ENCODE measurements around the gene SPATA18. TPM values are rescaled to one million over a fixed set of nuclear protein-coding genes. Genes with fewer than 3 reads are reported as not detected.

SPATA18 gene
- total and polyA plus RNA-seq, 4 donors = 6.6 to 56.5 (median 22.5) TPM

DNA sequence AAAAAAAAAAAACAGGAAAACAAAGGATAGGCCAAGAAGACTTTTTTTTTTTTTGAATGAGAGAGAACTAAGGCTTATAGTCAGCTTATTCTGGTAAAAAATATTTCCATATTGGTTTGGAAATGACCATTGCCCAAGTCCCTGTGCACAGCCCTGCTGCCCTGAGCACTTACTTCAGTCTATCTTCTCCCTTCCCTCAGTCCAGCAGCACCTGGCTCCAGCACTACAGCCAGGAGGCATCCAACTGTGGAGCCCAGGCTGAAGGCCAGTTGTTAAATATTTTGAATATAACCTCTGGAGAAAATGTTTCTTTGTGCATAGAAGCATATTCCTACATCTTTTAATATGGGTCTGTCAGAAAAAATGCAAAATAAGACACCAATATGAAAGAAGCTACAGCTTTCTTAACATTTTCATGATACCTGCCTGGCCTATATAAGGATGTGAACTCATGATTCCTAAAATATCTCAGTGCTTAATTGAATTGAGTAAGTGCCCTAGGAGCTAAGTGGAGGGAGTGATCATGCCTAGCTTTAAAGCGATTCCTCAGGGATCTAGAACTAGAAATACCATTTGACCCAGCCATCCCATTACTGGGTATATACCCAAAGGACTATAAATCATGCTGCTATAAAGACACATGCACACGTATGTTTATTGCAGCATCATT lies 45.4 kb upstream of the SPATA18 start:
- no peak for ATAC-seq (ENCODE audit: insufficient read depth, low FRiP score)
- no peak overlapping the region for H3K9ac ChIP-seq (ENCODE audit: insufficient read depth in 1 of 2, low read length in 2 of 2)
- H3K27me3 ChIP-seq (ENCODE audit: control insufficient read depth in 3 of 3, insufficient read depth in 3 of 3, low read length in 2 of 3) = no peaks in the 10 kb centered on the region
- H3K36me3 ChIP-seq (ENCODE audit: control insufficient read depth in 4 of 4, insufficient read depth in 4 of 4, low read length in 4 of 4) = peaks cover 0 to 3% (median 0%) of the 10 kb centered on the region in 4 donors
- H3K9me3 ChIP-seq (ENCODE audit: control insufficient read depth in 4 of 4, insufficient read depth in 3 of 4, low read length in 3 of 4) = no peaks in the 10 kb centered on the region
- no peak overlapping the region for H3K4me3 ChIP-seq
- H3K27ac ChIP-seq (ENCODE audit: low read depth in 1 of 2, low read length in 1 of 2) = no peak overlapping the region
- TF ChIP-seq, protein P1, sequence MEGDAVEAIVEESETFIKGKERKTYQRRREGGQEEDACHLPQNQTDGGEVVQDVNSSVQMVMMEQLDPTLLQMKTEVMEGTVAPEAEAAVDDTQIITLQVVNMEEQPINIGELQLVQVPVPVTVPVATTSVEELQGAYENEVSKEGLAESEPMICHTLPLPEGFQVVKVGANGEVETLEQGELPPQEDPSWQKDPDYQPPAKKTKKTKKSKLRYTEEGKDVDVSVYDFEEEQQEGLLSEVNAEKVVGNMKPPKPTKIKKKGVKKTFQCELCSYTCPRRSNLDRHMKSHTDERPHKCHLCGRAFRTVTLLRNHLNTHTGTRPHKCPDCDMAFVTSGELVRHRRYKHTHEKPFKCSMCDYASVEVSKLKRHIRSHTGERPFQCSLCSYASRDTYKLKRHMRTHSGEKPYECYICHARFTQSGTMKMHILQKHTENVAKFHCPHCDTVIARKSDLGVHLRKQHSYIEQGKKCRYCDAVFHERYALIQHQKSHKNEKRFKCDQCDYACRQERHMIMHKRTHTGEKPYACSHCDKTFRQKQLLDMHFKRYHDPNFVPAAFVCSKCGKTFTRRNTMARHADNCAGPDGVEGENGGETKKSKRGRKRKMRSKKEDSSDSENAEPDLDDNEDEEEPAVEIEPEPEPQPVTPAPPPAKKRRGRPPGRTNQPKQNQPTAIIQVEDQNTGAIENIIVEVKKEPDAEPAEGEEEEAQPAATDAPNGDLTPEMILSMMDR (IDR thresholded peaks at IDR 0.05; ENCODE audit: control extremely low read depth, extremely low read depth) = no peak
- no peaks in the 10 kb centered on the region for H3K4me1 ChIP-seq (ENCODE audit: control insufficient read depth in 5 of 5, insufficient read depth in 5 of 5, low read length in 5 of 5)
- WGBS, 2 donors = 98% methylated on average over 1 of the region's 2 CpGs
- no peak for DNase-seq

DNA sequence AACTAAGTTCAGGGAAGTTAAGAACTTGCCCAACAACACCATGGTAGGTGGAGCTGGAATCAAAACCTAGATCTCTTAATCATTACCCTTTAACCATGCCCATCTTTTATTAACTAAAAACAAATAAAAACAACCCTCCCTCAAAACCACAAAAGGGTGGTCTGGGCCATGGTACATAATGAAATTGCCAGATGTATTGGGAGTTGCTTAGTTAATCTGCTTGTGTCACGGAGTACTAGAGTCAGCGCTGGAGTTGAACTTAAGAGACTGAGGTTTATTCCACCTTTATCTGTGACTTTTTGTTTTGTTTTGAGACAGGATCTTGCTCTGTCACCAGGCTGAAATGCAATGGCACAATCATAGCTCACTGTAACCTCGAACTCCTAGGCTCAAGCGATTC lies 44.2 kb upstream of the SPATA18 start:
- ATAC-seq (ENCODE audit: insufficient read depth, low FRiP score) (no peak), DNase-seq (no peak)
- peaks cover 0 to 3% (median 0%) of the 10 kb centered on the region in 4 donors for H3K36me3 ChIP-seq (ENCODE audit: control insufficient read depth in 4 of 4, insufficient read depth in 4 of 4, low read length in 4 of 4)
- no peaks in the 10 kb centered on the region for H3K4me1 ChIP-seq (ENCODE audit: control insufficient read depth in 5 of 5, insufficient read depth in 5 of 5, low read length in 5 of 5)
- H3K27me3 ChIP-seq (ENCODE audit: control insufficient read depth in 3 of 3, insufficient read depth in 3 of 3, low read length in 2 of 3) = no peaks in the 10 kb centered on the region
- TF ChIP-seq, protein P1 (IDR thresholded peaks at IDR 0.05; ENCODE audit: control extremely low read depth, extremely low read depth) = no peak
- H3K9me3 ChIP-seq (ENCODE audit: control insufficient read depth in 4 of 4, insufficient read depth in 3 of 4, low read length in 3 of 4) = no peaks in the 10 kb centered on the region
- WGBS, 2 donors = 97 to 99% methylated on average over 4 of the region's 4 CpGs
- H3K4me3 ChIP-seq = no peak overlapping the region
- H3K9ac ChIP-seq (ENCODE audit: insufficient read depth in 1 of 2, low read length in 2 of 2) = no peak overlapping the region
- H3K27ac ChIP-seq (ENCODE audit: low read depth in 1 of 2, low read length in 1 of 2) = no peak overlapping the region

DNA sequence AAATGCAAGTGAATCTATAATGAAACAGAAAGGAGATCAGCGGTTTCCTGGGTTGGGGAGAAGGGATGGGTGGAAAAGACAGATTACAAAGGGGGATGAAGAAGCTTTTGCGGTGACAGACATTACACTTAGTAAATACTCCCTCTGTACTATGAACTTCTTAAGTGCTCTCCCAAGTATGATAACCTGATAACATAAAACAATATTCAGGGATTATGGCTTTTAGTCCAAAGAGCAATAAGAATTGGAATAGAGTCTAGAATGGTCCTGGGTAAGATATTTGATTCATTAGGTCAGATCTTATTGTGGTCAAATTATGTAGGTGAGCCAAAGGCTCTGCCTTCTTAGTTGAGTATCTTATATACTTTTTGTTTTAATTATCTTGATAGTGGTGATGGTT lies 40.1 kb upstream of the SPATA18 start:
- H3K27me3 ChIP-seq (ENCODE audit: control insufficient read depth in 3 of 3, insufficient read depth in 3 of 3, low read length in 2 of 3) = no peaks in the 10 kb centered on the region
- no peak for DNase-seq
- no peak overlapping the region for H3K4me3 ChIP-seq
- WGBS, 2 donors = 97 to 99% methylated on average over 2 of the region's 2 CpGs
- TF ChIP-seq, protein P1 (IDR thresholded peaks at IDR 0.05; ENCODE audit: control extremely low read depth, extremely low read depth) = no peak
- H3K9me3 ChIP-seq (ENCODE audit: control insufficient read depth in 4 of 4, insufficient read depth in 3 of 4, low read length in 3 of 4) = no peaks in the 10 kb centered on the region
- no peak overlapping the region for H3K27ac ChIP-seq (ENCODE audit: low read depth in 1 of 2, low read length in 1 of 2)
- no peak overlapping the region for H3K9ac ChIP-seq (ENCODE audit: insufficient read depth in 1 of 2, low read length in 2 of 2)
- H3K4me1 ChIP-seq (ENCODE audit: control insufficient read depth in 5 of 5, insufficient read depth in 5 of 5, low read length in 5 of 5) = no peaks in the 10 kb centered on the region
- peaks cover 0 to 3% (median 0%) of the 10 kb centered on the region in 4 donors for H3K36me3 ChIP-seq (ENCODE audit: control insufficient read depth in 4 of 4, insufficient read depth in 4 of 4, low read length in 4 of 4)
- no peak for ATAC-seq (ENCODE audit: insufficient read depth, low FRiP score)

DNA sequence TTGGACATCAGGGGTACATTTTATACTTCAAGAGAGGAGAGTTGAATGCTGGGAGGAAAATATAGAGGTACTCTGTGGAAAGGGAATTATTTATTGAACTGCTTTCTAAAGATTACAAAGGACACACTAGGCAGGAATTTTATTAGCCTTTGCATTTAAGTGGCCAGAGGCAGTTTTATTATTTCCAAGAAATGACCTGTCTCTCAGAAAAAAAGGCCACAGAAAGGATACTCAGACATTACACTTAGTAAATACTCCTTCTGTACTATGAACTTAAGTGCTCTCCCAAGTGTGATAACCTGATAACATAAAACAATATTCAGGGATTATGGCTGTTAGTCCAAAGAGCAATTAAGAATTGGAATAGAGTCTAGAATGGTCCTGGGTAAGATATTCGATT lies 38.5 kb upstream of the SPATA18 start:
- DNase-seq = no peak
- WGBS, 2 donors = 67 to 83% methylated on average over 1 of the region's 1 CpG
- Histone ChIP-seq H3K27ac (ENCODE audit: low read depth in 1 of 2, low read length in 1 of 2) (no peak overlapping the region), H3K9me3 (ENCODE audit: control insufficient read depth in 4 of 4, insufficient read depth in 3 of 4, low read length in 3 of 4) (no peaks in the 10 kb centered on the region), H3K4me1 (ENCODE audit: control insufficient read depth in 5 of 5, insufficient read depth in 5 of 5, low read length in 5 of 5) (no peaks in the 10 kb centered on the region), H3K27me3 (ENCODE audit: control insufficient read depth in 3 of 3, insufficient read depth in 3 of 3, low read length in 2 of 3) (no peaks in the 10 kb centered on the region), H3K9ac (ENCODE audit: insufficient read depth in 1 of 2, low read length in 2 of 2) (no peak overlapping the region), H3K4me3 (no peak overlapping the region), H3K36me3 (ENCODE audit: control insufficient read depth in 4 of 4, insufficient read depth in 4 of 4, low read length in 4 of 4) (peaks cover 0 to 3% (median 0%) of the 10 kb centered on the region in 4 donors)
- ATAC-seq (ENCODE audit: insufficient read depth, low FRiP score) = no peak
- TF ChIP-seq, protein P1 (IDR thresholded peaks at IDR 0.05; ENCODE audit: control extremely low read depth, extremely low read depth) = no peak
